K562 treated with DMSO at 1 percent for 12 hours (cell line): ENCODE data around the gene RAB11FIP2. TPM values are rescaled to one million over a fixed set of nuclear protein-coding genes. Genes with fewer than 3 reads are reported as not detected.

ENCODE experiments used
- total RNA-seq: library from RNA; unstranded; fragments of 300-600 nt; gene quantifications from 2 replicates; pipeline ENCODE4 v1.2.3, GENCODE V29; 2022; ENCODE audit not compliant: insufficient read depth

Gene RAB11FIP2, protein sequence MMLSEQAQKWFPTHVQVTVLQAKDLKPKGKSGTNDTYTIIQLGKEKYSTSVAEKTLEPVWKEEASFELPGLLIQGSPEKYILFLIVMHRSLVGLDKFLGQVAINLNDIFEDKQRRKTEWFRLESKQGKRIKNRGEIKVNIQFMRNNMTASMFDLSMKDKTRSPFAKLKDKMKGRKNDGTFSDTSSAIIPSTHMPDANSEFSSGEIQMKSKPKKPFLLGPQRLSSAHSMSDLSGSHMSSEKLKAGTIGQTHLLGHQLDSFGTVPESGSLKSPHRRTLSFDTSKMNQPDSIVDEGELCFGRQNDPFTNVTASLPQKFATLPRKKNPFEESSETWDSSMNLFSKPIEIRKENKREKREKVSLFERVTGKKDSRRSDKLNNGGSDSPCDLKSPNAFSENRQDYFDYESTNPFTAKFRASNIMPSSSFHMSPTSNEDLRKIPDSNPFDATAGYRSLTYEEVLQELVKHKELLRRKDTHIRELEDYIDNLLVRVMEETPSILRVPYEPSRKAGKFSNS
- total RNA-seq = 1.5 and 5.8 TPM in 2 replicates

DNA sequence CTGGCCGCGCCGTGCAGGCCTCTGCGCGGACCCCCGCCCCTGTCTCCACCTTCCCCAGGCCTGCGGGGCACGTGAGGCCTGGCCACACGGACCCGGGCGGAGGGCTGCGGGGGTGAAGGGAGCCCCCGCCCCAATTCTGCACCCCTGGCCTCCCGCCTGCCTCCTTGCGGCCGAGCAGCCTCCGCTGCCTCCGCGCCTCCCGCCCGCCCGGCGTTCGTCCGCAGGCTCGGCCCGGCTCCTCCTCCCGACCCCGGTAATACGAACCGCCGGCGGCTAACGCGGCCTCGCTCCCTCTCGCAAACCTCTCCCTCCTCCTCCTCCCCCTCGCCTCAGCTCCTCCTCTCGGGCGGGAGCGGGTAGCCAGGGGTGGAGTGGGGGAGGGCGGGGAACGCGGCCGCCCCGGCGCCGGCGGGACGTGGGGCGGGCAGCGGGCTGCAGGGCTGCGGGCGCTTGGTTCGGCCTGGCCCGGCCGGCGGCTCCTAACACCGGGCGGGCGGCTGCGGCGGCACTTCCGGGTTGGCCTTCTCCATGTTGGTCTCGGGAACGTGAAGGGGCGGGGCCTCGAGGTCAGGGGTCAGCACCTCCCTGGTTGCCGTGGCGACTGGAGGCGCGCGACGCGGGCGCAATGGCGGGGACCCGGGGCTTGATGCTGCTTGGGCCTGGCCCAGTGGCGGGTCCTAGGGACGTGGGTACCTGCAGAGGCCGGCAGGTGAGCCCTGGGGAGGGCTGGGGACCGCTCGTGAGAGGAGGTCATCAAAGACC is at the start of gene RAB11FIP2:
Gene RAB11FIP2 (minus strand): TSS at position 547 of the 762 bp plus-strand sequence. CDS start 778 bp downstream, outside the sequence.

